ENCODE data around the gene SHLD2.
"Not testable (repeated sequence)": the region's sequence is repeated elsewhere in the genome, so short reads cannot be mapped to it uniquely, and the experiment has no call there.

DNA sequence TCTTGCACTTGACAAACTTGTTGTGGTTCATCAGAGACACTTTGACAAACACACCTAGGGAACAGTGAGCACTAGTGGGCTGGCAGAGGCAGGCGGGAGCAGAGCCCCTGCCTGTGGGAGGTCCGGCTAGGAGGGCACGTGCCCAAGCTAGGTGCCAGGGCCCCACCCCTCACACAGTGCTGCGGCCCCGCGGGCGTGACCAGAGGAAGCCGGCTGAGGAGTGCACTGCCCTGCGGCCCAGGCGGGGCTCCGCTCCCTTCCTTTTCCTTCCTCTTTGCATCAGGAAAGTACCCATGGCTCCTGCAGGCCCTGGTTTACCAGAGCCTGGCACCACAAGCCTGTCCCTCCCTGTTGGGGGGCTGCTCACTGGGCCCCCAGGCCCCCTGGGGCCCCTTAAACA lies 121.1 kb downstream of the SHLD2 start:
- TF ChIP-seq CTCF (IDR thresholded peaks at IDR 0.05); ZFX (IDR thresholded peaks at IDR 0.05; ENCODE audit: borderline replicate concordance): not testable (repeated sequence)
